Measurements from ENCODE around the gene TRIM34. TPM values are rescaled to one million over a fixed set of nuclear protein-coding genes. Genes with fewer than 3 reads are reported as not detected.
"Not testable (repeated sequence)": the region's sequence is repeated elsewhere in the genome, so short reads cannot be mapped to it uniquely, and the experiment has no call there.

The TRIM34 gene
- total and polyA plus RNA-seq, 2 experiments from 2014 or later: 2.4 TPM

DNA sequence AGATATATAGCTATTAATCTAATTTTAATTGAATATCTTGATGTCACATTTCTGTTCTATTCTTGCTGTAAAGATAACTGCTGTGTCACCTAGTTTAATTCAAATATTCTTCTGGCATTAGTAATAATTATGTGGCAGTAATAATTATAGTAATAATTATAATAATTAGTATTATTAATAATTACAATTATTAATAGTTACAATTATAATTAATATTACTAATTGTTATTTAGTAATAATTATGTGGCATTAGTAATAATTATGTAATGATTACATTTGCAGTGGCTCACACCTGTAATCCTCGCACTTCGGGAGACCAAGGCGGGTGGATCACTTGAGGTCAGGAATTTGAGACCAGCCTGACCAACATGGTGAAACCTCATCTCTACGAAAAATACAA, 61.6 kb downstream of the TRIM34 start:
- Histone ChIP-seq H3K27me3 (no peaks in the 10 kb centered on the region), H3K4me3 (no peak overlapping the region), H3K4me1 (ENCODE audit: low read depth) (no peaks in the 10 kb centered on the region), H3K27ac (no peak overlapping the region), H3K36me3 (no peaks in the 10 kb centered on the region), H3K9me3 (ENCODE audit: low read depth) (no peaks in the 10 kb centered on the region)
- no peak for DNase-seq (ENCODE audit: low read depth in 1 of 2, low spot score in 1 of 2)
- TF ChIP-seq, protein P1, sequence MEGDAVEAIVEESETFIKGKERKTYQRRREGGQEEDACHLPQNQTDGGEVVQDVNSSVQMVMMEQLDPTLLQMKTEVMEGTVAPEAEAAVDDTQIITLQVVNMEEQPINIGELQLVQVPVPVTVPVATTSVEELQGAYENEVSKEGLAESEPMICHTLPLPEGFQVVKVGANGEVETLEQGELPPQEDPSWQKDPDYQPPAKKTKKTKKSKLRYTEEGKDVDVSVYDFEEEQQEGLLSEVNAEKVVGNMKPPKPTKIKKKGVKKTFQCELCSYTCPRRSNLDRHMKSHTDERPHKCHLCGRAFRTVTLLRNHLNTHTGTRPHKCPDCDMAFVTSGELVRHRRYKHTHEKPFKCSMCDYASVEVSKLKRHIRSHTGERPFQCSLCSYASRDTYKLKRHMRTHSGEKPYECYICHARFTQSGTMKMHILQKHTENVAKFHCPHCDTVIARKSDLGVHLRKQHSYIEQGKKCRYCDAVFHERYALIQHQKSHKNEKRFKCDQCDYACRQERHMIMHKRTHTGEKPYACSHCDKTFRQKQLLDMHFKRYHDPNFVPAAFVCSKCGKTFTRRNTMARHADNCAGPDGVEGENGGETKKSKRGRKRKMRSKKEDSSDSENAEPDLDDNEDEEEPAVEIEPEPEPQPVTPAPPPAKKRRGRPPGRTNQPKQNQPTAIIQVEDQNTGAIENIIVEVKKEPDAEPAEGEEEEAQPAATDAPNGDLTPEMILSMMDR (IDR thresholded peaks at IDR 0.05; ENCODE audit: low read depth, low read length): no peak

DNA sequence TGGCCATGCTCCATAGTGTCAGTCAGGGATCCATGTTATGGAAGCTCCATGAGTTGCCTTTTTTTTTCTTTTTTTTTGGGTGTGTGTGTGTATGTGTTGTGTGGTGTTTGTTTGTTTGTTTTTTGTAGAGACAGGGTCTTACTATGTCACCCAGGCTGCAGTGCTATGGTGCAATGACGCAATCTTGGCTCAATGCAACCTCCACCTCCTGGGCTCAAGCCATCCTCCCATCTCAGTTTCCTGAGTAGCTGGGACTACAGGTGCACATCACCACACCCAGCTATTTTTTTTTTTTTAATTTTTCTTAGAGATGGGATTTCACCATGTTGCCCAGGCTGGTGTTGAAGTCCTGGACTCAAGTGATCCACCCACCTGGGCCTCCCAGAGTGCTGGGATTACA, 63.7 kb downstream of the TRIM34 start:
- no peaks in the 10 kb centered on the region for H3K27me3 ChIP-seq
- no peak overlapping the region for H3K4me3 ChIP-seq
- no peaks in the 10 kb centered on the region for H3K9me3 ChIP-seq (ENCODE audit: low read depth)
- no peaks in the 10 kb centered on the region for H3K4me1 ChIP-seq (ENCODE audit: low read depth)
- TF ChIP-seq, protein P1 (IDR thresholded peaks at IDR 0.05; ENCODE audit: low read depth, low read length): no peak
- no peaks in the 10 kb centered on the region for H3K36me3 ChIP-seq
- H3K27ac ChIP-seq: no peak overlapping the region
- no peak for DNase-seq (ENCODE audit: low read depth in 1 of 2, low spot score in 1 of 2)

DNA sequence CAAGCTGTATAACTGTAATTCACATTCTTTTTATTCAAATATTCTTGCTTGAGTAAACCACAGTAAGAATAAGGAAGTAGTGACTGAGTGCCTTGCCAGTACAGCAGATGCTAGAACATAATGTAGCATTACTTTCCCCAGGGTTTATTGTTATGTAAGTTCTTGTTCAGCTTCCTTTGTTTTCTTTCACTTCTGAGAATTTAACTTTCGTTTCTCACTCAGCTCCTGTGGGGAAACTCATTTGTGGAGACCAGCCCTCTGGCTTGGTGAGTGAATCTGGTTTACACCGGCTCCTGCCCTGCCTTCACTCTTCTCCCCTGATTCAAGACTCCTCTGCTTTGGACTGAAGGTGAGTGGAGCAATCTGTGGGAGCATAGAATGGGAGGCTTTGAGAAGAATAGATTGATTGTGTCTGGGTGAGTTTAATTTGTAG, 64.8 kb downstream of the TRIM34 start, which contains the start of gene TRIM22:
TSS of gene TRIM22 (plus strand) at position 240 of the 433 bp plus-strand sequence. CDS start 6,443 bp downstream, outside the sequence.
- no peaks in the 10 kb centered on the region for H3K9me3 ChIP-seq (ENCODE audit: low read depth)
- TF ChIP-seq, protein P1 (IDR thresholded peaks at IDR 0.05; ENCODE audit: low read depth, low read length): no peak
- H3K4me1 ChIP-seq (ENCODE audit: low read depth): no peaks in the 10 kb centered on the region
- no peaks in the 10 kb centered on the region for H3K36me3 ChIP-seq
- no peak within 1 kb of the TSS for H3K4me3 ChIP-seq
- peak in 1 of 2 donors; percentile 84 for DNase-seq (ENCODE audit: low read depth in 1 of 2, low spot score in 1 of 2)
- no peak within 1 kb of the TSS for H3K27ac ChIP-seq
- no peaks in the 10 kb centered on the region for H3K27me3 ChIP-seq

DNA sequence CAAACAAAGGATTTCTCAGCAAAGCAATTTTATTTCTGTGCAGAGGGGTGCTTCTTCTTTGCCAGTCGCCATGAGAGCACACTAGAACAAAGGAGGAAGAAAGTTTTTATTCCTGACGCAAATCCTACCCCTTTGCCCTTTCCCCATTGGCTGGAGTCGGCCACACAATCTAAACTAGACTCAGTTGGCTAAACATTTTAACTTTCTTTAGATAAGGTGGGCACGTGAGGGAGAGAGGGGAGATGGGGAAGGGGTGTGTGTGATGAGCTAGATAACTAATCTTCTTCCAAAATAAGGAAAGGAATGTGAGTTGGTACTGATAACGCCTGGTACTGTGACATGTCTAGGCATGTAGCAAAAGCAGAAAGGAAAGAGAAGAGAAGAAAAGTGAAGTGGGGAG, 65.4 kb downstream of the TRIM34 start:
- DNase-seq (ENCODE audit: low read depth in 1 of 2, low spot score in 1 of 2): peak in 1 of 2 donors; percentile 52
- TF ChIP-seq, protein P1 (IDR thresholded peaks at IDR 0.05; ENCODE audit: low read depth, low read length): no peak
- H3K4me3 ChIP-seq: no peak overlapping the region
- no peaks in the 10 kb centered on the region for H3K36me3 ChIP-seq
- no peaks in the 10 kb centered on the region for H3K27me3 ChIP-seq
- no peaks in the 10 kb centered on the region for H3K9me3 ChIP-seq (ENCODE audit: low read depth)
- H3K4me1 ChIP-seq (ENCODE audit: low read depth): no peaks in the 10 kb centered on the region
- H3K27ac ChIP-seq: no peak overlapping the region

DNA sequence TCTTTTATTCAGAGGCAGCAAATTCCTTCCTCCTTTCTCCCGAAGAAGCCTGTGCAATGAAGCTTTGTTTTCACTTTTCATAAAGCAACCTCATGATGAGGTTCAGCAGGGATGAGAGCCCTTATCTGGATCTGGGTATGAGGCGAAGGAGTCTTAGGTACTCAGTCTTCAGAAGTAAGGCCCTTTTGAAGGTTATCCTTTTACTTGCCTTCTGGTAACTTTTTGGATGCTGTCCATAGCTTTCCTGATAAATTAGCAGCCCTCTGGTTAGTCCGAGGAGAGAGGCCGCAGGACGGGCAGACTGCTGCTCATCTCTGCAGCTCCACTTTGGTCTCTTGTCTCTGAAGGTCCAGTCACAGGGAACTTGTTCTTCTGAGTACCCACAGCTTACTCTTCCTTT, 65.9 kb downstream of the TRIM34 start:
- peak in 1 of 2 donors; percentile 46 for DNase-seq (ENCODE audit: low read depth in 1 of 2, low spot score in 1 of 2)
- H3K27ac ChIP-seq: no peak overlapping the region
- no peak overlapping the region for H3K4me3 ChIP-seq
- no peaks in the 10 kb centered on the region for H3K27me3 ChIP-seq
- H3K4me1 ChIP-seq (ENCODE audit: low read depth): no peaks in the 10 kb centered on the region
- no peaks in the 10 kb centered on the region for H3K9me3 ChIP-seq (ENCODE audit: low read depth)
- TF ChIP-seq, protein P1 (IDR thresholded peaks at IDR 0.05; ENCODE audit: low read depth, low read length): no peak
- no peaks in the 10 kb centered on the region for H3K36me3 ChIP-seq

DNA sequence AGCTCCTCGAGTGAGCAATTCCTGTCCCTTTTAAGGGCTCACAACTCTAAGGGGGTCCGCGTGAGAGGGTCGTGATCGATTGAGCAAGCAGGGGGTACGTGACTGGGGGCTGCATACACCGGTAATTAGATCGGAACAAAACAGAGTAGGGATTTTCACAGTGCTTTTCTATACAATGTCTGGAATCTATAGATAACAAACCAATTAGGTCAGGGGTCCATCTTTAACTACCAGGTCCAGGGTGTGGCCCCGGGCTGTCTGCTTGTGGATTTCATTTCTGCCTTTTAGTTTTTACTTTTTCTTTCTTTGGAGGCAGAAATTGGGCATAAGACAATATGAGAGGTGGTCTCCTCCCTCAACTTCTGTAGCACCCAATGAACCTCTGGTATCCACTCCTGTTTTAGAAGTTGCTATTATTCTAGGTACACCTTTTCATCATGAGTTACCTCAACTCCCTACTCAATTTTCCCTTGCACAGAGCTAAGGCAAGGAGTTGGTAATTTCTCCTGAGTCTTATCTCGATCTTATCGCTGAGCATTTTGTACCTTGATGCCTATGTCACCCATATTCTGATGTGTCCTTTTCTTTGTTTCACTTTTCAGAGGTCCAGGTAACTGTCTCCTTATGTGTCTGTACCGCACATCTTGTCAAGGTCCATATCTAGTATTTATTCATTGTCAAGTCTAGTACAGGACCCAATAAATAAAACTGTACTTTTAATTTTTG, 66.6 kb downstream of the TRIM34 start:
- not testable (repeated sequence) for H3K4me1 ChIP-seq (ENCODE audit: low read depth); H3K27me3 ChIP-seq; H3K4me3 ChIP-seq; H3K36me3 ChIP-seq; H3K9me3 ChIP-seq (ENCODE audit: low read depth); DNase-seq (ENCODE audit: low read depth in 1 of 2, low spot score in 1 of 2); H3K27ac ChIP-seq
